M059J (cell line): ENCODE measurements around the gene PRSS21. TPM values are rescaled to one million over a fixed set of nuclear protein-coding genes. Genes with fewer than 3 reads are reported as not detected.
A peak's percentile ranks its signal among the peaks of the same experiment; 100 is the strongest.

Experiments used
- DNase-seq: peaks from one replicate; pipeline ENCODE4 v3.0.0-alpha.2; 2012; ENCODE audit warnings: low read depth
- total RNA-seq: library from RNA; depleted of rRNA; stranded (reverse); fragments of >200 nt; shearing (Covaris generic); gene quantifications from 2 replicates; pipeline ENCODE4 v1.2.3, GENCODE V29; 2014

The PRSS21 gene
- total RNA-seq, 1 experiment from 2014 or later, result not detected

DNA sequence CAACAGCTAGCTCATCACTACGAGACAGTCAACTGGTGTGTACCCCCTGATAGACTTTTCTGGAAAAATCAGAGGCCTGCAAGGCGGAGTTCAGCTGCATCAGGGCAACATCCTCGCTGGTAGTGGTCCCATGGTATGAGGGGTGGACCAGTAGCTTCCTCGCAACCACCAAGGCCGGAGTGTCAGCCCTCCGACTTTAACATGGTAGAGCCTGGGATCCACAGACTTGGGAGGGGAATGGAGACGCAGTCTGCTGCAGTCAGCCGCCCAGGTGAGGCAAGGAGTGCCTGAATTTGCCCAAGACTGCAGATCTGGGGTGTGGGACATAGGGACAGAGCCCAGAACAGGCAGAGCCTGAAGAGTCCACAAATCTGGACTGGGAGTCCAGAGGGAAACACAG lies 26.5 kb downstream of the PRSS21 start:
- DNase-seq, result no peak

- DNase-seq, result no peak
These were observed 28.1 kb downstream of the PRSS21 start for GRCh38 chr16:2845116-2845515.

DNA sequence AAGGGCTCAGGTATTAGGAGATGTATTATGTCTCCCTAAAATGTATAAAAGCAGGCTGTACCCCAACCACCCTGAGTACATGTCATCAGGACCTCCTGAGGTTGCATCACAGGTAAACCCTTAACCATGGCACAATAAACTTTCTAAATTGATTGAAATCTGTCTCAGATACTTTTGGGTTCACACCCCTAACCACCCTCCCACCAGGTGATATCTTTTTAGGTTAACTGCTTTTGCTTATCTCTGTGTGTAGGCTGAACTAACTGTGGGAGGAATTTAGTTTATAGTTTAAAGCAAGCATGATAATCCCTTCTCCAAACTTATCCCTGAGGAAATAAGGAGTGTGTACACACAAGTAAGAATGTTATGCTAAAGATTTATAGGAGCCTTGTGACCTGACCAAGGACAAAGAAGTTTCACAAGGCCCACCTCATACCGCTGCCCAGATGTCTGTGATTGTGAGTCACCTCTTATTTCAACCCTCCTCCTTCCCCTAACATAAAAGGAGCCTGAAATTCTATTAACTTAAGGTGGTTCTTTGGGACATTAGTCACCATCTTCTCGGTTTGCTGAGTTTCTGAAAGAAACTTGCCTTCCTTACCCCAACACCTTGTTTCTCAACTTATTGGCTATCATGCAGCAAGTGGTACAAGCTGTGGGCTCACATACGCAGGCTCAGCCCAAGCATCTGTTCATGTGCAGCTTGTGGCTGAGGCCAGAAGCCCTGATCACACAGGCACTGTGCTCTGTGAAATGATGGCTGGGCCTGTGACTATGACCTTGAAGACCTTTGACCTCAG lies 29.7 kb downstream of the PRSS21 start:
- DNase-seq, result peak; percentile 81

DNA sequence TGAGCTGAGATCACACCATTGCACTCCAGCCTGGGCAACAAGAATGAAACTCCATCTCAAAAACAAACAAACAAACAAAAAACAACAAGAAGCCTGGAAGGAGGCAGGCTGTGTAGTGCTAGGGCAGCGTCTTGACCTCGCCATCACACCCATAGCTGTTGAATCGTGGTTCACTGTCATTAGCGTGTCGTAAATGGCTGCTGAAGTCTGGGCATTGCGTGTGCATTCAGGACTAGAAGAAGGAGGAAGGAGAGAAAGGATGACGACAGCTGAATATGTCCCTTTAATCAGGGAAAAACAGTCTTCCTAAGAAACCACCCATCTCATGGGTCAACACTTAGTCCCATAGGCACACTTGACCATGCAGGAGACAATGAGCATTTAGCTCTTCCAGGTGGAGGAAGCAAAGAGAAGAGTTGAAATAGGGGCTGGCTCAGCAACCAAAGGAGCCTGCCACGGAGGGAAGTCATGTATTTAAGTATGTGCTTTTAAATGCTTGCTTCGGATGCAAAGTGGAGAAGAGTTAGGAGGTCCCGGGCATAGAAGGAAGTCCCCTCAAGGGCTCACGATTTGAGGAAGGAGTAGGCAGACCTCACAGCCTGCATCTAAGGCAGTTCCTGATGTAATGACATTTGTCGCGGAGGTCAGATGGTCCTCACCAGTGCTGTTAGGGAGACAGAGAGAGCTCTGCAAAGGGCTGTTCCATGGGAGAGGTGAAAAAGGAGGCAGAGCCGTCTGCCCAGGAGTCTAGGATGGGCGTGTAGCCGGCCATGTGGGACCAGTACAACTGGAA lies 32.1 kb downstream of the PRSS21 start:
- DNase-seq, result no peak

- no peak for DNase-seq
These were observed 35.1 kb downstream of the PRSS21 start for GRCh38 chr16:2852003-2852730.

DNA sequence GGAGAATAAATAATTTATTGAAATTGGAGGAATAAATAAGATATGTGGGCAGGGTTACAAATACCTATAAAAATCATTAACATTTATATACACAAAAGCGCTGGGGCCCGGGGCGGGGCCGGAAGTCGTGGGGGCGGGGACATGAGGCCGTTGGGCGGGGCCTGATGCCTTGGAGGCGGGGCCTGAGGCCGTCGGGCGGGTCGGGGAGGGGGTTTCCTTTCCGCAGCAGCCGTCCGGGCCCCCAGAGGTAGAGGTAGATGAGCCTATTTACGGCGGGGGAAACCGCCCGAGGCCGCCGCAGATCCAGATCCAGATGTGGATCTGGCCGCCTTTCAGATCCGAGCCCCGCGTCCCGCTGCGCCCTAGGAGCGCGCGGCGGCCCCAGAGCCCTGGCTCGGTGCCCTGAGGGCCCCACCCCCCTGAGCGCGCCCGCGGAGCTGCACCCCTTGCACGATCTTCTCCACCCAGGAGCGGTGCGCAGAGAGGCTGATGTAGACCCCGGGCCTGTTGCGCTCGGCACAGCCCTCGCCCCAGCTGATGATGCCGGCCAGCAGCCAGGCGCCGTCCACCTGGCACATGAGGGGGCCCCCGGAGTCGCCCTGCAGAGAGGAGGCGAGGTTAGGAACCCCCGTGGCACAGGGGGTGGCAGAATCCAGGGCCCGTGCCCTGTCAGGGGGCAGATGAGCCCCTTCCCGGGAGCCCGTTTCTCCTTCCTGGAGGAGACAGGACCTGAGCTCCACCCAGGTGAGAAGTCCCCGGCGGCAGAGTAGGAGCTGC lies 35.9 kb downstream of the PRSS21 start:
- DNase-seq, result no peak

DNA sequence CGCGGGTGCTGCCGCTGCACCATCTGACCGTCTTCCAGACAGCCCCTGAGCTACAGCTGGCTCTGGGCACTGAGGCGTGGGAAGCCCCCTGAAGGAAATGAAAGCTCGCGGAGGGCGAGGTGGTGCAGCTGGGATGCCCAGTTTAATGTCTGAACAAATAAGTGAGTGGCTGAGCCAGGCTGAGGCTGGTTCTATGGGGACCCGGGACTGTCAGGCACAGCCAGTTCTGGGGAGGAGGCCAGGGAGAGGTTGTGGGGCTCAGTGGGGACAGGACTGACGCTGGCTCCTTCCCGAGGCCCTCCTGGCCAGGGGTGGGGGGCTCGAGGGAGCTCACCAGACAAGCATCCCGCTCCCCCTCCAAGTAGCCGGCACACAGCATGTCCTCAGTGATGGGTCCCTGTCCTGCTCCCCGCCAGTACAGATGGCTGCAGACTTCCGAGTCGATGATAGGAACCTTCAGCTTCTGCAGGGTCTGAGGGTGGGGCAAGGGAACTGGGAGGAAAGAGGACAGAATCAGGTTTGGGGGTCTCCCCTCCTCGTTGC lies 36.6 kb downstream of the PRSS21 start:
- DNase-seq, result no peak

DNA sequence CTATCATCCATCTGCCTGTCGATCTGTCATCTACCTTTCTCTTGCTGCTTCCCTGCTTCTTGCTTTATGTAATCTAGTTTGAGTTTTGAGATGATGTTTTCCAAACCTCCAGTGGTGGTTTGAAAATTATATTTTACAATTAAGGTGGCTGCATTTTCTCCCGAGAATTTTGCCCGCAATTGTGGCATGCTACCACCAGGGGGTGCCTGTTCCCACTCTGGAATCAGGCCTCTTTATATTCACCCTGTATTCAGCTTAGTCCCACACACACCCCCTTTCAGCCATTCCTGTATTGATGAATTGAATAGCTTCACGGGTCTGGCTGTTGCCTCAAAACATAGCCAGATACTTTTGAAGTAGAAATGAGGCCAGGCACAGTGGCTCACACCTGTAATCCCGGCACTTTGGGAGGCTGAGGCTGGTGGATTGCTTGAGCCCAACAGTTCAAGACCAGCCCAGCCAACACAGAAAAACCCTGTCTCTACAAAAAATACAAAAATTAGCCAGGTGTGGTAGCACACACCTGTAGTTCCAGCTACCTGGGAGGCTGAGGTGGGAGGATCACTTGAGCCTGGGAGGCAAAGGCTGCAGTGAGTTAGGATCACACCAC lies 37.8 kb downstream of the PRSS21 start:
- no peak for DNase-seq

DNA sequence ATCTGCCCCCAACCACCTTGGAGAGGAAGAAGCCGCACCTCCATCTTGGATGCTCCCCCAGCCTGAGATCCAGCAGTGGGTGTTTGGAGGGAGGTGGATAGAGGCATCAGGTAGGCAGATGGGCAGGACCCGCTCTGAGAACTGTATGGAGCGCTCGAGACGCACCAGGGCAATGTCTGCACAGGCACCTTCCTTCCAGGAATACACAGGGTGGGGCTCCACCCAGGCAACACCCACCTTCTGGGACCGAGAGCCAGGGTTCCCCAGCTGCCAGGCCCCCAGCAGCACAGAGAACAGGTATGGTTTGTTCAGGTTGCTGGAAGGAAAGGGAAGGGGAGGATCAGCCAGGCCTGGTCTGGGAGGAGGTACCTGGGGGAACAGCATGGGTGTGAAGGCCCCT lies 38.5 kb downstream of the PRSS21 start:
- DNase-seq, result no peak

DNA sequence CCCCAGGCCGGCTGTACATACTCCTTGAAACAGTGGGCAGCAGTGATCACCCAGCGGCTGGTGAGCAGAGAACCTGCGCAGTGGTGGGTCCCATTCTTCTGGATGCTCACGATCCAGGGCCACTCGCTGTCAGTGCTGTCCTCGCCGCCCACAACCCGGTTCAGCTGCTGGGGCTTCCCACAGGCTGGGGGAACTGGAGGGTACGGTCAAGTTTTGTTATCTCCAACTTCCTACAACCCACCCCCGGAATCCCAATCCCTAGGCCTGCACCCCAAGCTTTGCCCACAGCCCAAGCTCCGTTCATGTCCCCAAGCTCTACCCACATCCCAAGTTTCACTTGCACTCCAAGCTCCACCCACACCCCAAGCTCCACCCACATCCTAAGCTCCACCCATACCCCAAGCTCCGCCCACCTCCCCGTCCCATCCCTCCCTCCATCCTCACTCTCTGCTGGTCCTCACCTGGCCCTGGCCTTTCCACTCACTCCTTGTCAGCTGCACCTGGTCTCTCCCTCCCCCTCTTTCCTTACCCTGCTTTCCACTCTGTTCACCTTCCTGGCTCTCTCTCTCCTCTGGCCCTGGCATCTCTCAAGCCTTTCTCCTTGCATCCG lies 39.1 kb downstream of the PRSS21 start:
- no peak for DNase-seq

GRCh38 chr16:2856686-2857450 lies 39.8 kb downstream of the PRSS21 start:
- DNase-seq, result no peak

DNA sequence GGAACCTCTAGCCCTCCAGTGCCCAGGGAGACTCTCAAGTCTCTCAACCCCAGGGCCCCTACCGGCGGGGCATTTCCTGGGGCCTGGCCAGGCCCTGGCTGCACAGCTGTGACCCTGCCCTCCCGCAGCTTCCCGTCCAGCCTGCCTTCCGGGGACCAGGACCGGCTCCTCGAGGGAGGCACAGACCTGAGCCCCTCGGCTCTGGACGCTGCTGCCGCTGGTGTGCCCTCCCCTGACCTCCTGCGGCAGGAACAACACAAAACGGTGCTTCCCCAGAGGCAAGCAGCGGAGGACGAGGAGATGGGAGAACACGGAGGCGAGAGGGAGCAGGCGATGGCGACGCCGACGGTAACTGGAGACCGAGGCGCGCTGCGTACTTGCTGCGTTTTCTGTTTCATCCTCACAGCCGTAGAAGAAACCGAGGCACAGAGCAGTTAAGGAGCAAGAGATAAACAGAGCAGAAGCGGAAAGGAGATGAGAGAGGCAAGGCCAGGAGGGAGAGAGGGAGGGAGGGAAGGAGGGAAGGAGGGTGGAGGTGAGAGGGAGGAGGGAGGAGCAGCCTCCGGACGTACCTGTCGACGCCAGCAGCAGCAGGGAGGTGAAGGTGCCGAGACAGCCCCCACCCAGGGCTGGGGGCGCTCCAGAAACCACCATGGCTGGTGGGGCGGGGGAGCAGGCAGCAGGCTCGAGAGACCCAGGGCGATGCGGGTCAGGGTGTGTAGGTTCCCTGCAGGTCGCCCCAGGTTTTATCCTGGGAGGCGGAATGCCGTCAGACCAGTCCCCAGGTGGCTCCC lies 40.6 kb downstream of the PRSS21 start, which contains the start of gene PRSS22:
PRSS22 (minus strand) TSS at position 720 of the 794 bp plus-strand sequence; CDS start at position 654, 66 bp downstream.
- DNase-seq, result peak; percentile 14

- DNase-seq, result no peak
These were observed 41.4 kb downstream of the PRSS21 start for GRCh38 chr16:2858245-2859025.

GRCh38 chr16:2859686-2860265 lies 42.7 kb downstream of the PRSS21 start:
- DNase-seq, result no peak

DNA sequence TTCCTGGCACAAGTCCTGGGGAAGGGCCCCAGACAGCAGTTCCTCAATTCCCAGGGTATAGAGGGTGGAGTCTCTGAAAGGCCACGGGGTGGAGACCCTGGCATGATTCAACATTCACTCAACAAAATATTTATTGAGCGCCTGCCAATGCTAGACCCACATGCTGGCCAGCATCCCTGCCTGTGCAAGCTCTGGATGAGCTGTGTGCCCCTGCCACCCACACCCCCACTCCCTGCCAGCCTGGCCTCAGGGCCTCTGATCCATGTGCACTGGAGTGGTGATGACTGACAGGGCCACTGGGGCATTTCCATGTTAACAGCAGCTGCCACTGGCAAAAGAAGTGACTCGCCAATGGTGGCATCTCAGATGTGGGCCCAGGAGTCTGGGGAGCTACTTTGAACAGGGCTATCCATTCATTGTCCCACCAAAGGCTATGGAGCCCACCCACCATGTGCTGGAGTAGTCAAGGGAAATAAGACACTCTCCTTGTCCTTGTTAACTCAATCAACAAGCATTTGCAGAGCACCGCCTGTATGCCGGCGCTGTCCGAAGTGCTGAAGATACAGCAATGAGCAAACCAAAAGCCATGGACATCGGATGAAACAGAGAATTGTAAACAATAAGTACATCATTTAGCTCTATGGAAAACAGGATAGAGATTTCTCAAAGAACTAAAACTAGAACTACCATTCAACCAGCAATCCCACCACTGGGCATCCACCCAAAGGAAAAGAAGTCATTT lies 44.0 kb downstream of the PRSS21 start:
- DNase-seq, result peak; percentile 66

- no peak for DNase-seq
These were observed 48.6 kb downstream of the PRSS21 start for GRCh38 chr16:2865651-2866050.

DNA sequence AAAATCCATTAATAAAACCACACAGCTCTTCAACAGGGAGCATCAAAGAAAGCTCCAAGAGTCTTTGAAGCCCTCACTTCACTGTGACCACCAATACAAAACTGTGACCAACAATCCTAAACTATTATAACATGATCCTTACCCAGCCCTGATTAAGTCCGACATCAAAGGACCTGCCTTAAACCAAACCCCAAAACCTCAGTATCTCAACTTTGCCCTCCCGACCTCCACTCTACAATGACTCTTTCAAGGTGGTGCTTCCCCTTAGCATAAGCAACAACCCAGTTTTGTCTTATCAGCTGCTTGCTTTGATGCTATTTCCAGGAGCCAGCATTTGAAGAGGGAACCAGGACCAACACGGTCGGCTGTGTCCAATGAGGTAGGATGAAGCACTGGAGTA lies 49.4 kb downstream of the PRSS21 start:
- no peak for DNase-seq
